HG02642 (cell line): ENCODE data around the gene TXNRD3.

ENCODE experiments used
- ATAC-seq: cut with Tn5 transposase; IDR thresholded peaks from one replicate; pipeline ENCODE4 v1.9.1; 2021; ENCODE audit warnings: mild to moderate bottlenecking; ENCODE audit not compliant: unreplicated experiment, poor library complexity

The TXNRD3 gene

DNA sequence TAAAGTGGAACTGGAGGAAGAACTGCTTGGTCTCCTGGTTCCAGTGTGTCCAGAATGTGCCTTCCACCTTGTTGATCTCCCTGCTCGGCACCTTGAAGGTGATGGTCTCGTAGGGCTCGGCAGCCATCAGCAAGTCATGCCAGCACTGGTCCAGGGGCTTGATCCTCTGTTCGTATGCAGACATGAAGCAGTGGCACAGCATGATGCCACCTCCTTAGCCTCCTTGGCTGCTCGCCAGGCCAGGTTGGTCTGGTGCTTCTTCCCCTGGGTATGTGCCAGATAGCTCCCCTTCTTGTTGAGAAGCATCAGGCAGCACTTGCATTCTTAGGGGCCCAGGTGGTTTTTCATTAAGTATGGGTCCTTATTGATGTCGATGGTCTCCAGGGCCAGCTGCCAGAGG, 17.8 kb upstream of the TXNRD3 start:
- no peak for ATAC-seq

DNA sequence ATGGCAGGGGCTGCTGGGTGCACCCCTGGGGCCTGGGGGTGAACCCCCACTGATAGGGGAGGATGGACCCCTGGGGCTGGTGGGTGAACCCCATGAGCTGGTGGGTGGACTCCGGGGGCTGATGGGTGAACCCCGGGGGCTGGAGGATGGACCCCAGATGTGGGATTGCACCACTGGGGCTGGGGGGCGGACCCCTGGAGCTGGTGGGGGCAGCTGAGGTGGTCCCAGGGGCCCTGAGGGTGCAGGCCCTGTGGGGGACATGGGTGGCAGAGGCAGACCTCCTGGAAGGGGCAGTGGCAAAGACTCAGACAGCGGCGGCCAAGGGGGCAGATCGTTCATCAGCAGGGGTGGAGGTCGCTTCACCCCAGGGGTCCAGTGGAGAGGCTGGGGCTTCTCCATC, 17.4 kb upstream of the TXNRD3 start:
- no peak for ATAC-seq

DNA sequence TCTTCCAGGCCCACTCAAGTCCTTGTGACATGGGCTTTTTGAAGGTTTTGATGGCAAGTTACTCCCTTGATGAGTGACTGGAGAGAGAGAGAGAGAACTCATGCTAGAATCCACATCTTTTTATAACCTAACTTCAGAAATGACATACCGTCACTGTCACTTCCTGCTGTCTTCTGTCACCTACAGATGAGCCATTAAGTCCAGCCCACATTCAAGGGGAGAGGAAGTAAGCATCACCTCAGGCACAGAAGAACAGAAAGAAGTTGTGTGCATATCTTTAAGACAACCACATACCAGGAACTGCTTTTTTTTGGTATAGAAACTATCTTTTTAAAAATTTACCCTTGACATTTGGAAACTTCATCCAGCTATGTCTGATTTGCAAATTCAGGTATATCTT, 16.6 kb upstream of the TXNRD3 start:
- no peak for ATAC-seq

- no peak for ATAC-seq
These were observed 13.8 kb upstream of the TXNRD3 start for GRCh38 chr3:126668450-126669401.

GRCh38 chr3:126667631-126668449, 12.9 kb upstream of the TXNRD3 start:
- ATAC-seq, result no peak

DNA sequence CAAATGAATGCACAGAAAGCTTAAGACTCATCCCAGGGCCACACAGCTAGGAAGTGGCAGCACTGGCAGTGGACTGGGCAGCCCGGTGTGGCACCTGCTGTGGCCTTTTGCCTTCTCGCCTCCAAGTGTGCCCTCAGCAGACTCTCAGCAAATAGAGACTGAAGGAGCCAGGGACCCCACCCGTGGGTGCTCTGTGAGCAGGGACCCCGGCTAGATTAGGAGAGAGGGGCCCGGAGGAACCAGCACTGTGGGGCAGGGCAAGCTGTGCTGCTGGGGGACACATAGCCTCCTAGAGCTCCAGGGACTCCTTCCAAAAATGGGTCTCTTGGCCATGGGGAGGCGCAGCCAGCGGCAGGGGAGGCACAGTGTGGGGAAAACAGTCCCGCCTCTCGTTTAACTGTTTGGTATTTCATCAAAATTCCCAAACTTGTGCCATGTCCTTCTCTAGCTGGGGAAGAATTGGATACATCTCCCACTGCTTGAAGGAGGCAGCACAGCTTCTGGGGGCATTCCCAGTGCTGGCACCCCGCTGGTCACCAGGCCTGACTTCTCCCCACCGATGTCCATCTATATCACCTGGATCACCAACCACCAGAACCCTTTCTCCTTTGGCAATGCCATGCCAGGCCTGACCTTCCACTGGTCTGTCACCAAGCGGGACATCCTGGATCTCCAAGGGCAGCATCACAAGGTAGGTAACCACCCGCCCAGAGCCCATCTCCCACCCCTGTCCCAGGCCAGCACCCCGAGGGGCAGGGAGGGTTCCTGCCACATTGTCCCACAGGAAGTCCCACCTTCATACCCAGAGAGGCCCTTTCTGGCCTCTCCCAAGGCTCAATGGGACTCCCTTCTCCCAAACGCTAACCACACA, 12.0 kb upstream of the TXNRD3 start:
- no peak for ATAC-seq

DNA sequence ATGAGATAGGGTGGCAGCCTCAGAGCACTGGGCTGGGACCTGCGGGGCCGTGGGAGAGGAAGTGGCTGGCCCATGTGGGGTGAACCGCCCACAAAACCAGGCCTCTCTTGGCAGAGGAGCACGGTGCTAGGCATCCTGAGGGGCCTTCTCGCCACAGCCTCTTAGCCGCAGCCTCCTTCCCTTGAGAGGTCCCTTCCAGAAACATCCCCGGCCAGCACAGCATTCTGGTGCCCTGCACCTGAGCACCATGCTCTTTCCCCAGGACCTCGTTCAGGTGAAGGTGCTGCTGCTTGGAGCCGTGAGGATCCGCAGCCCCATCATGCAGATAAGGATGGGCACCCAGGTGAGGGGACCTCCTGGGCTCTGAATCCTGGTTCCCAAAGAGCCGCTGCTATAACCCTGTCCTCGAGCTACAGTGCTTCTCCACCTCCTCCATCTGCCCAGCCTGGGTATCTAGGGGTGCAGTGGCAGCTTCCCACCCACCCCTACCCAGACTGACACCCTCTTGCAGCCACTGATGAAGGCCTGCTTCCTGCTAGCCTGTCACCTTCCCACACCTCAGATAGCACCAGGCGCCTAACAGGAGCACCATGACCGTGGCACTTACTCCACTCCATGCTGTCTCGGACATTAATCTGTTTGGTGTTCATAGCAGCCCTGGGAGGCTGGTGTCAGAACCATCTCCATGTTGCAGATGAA, 11.2 kb upstream of the TXNRD3 start:
- ATAC-seq, result no peak

DNA sequence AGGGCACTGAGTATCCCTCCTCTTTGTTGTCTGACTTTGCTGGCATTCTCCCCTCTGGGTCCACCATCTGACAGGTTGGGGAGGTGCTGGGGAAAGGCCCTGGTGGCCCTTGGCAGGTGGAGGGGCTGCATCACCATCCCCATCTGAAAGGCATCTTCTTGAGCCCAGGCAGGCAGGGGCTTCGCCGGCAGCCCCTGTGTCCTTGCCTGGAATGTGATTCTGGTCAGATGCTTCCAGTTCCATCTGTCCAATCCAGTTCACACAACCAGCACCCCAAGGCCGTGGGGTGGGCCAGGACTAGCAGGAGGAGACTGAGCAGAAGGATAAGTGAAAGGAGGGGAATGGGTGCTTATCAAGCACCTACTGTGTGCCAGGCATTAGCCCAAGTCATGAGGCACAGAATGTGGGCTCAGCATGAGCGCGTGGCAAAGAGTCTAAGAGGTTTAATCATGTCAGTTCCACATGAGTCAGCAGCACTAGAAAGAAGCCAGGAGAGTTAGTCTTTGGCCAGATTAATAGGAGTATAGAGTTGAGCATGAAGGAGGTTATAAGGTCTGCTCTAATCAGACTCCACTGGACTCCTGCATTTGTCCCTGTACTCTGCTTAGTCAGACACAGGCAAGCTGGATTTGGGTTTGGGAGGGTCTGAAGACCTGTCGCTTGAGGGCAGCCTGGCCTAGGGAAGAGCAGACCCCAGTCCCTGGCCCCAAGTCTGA, 10.5 kb upstream of the TXNRD3 start:
- no peak for ATAC-seq

- no peak for ATAC-seq
These were observed 9.8 kb upstream of the TXNRD3 start for GRCh38 chr3:126664591-126665214.

- no peak for ATAC-seq
These were observed 8.8 kb upstream of the TXNRD3 start for GRCh38 chr3:126663750-126664149.

DNA sequence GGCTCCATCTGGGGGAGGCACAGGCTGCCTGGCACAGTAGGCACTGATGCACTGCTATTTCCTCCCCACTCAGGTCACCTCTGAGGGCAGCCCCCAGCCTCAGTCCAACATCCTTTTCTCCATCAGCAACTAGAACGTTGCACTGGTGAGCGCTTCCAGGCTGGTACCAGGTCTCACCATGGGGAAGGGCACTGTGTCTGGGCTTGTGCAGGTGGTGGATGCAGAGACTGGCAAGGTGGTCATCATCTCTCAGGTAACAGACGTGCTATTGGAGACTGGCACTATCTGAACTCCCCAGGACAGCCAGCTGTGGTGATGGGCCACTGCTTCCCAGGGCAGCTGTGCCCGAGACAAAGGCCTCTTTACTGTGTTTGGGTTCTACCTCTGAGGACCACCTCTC, 8.3 kb upstream of the TXNRD3 start:
- ATAC-seq, result no peak

DNA sequence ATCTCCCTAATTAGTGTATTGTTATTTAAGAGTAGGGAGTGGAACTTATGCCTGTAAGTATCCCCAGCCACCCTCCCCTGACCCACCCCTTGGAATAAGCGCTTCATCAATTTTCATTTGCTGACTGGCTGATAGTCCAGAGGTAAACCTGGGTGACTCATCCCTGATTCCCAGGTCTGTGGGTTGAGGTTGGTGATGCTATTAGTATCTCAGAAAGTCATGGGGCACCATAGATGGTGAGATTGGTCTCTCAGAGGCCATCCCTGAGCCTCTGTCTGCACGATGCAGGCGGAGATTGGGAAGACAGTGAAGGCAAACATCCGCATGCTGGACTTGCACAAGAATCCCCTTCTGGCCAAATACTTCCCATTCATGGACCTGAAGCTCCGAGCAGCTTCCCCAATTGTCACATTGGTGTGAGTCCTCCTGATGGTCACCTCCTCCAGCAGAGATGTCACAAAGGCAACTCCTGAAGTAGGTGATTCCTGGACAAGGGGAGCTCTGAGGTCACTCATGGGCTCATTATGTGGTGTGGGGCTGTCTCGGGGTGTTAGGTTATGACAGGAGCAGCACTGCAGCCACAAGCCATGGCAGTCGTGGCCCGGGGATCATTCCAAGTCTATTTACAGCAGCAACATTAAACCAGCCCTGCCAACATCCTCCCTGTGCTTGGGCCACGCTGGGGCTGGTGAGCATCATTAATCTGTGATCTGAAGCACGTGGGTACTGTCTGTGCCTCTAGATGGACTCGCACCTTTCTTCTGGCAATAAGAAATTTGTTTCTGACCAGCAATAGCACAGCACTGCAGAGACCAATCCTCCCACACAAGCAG, 6.8 kb upstream of the TXNRD3 start:
- ATAC-seq, result no peak

DNA sequence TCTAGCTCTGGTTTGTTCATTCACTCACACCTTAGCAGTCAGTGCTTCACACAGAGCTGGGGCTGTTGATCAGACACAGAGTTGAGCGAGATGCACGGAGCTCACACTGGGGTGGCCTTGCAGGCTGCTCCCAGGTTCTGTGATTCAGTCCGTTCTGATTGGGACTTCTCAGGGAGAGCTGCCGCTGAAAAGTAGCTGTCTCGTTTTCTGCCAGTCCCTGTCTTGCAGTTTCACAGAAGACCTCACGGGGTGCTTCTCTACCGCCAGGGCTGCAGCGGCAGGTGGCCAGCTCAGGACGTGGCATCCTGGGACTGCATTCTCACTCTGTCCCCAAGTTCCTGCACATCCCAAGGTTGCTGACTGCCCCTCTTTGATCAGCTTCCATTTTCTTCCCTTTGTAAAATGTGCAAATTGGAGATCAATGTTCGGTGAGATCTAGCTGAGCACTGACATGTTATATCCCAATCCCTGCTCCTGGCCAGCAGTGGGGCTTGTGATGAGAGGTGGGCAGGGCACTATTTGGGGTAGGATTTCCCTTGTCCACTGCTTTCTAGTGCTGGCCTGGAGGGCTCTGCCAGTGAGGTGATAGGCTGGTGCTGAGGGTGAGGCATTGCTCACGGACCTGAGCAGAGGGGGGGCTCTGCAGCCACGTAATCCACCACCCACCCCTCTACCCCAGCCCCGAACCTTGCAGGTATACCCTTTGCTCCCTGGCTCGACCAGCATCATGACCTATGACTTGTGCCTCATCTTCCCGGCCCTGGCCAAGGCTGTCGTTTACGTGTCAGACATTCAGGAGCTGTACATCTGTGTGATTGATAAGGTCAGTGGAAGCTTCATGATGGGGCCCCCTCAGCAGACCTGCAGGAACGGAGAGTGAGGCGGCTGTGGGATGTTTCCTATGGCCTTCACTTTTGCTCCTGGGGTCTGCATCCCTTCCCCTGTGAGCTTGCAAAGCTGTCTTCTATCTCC, 5.3 kb upstream of the TXNRD3 start:
- ATAC-seq, result no peak

DNA sequence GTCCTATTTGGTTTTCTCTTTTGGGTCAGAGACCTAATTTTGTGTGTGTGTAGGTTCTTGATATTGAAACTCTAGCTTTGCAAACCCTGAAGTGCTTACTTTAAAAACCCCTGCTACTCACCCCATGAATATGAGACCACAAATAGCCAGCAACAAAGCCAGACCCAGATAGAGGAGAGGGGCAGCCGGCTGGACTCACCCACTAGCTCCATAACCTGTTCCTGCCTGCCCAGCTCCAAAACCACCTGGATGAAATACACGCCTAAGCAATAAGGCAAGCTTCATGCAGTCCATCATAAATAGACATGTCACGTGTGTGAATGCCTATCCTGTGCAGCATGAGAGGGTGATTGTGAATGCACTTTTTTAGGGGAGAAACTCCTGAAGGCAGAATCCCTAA, 3.7 kb upstream of the TXNRD3 start:
- no peak for ATAC-seq

GRCh38 chr3:126657901-126658300, 3.0 kb upstream of the TXNRD3 start:
- ATAC-seq, result no peak

- ATAC-seq, result no peak
These were observed 1.6 kb upstream of the TXNRD3 start for GRCh38 chr3:126656371-126657134.
